A673 (cell line): ENCODE measurements around the gene TXNDC8.

Source experiments
- EZH2 ChIP-seq: fragments of 200-600 bp; sonication (generic); IDR thresholded peaks from 2 replicates; pipeline ENCODE4 v1.6.1; 2017; ENCODE audit warnings: borderline replicate concordance, low read depth, mild to moderate bottlenecking, mixed read lengths, antibody characterized with exemption, low read length; ENCODE audit not compliant: poor library complexity, severe bottlenecking
- TF ChIP-seq, protein P1 (sequence below): fragments of 300-800, 200-600 bp; sonication (generic); conservative IDR thresholded peaks from 2 replicates; pipeline ENCODE4 v1.5.1; 2017; ENCODE audit warnings: low read depth, mild to moderate bottlenecking, antibody characterized with exemption, low read length, moderate library complexity, mixed read lengths

DNA sequence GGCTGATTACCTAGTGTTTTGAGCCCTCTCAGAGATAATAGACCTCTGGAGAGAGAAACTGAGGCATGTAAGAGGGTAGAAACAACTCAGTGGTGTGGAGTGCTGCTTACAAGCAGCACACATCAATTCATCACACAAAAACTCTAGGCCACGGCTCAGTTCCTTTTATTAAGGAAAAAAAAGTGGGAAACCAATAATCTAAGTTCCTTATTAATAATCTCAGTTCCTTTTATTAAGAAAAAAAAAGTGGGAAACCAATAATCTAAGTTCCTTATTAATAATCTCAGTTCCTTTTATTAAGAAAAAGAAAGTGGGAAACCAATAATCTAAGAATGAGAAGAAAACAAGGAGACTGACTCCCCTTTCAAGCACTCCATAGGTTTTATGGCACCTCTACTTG, 28.0 kb downstream of the TXNDC8 start:
- TF ChIP-seq, protein P1, sequence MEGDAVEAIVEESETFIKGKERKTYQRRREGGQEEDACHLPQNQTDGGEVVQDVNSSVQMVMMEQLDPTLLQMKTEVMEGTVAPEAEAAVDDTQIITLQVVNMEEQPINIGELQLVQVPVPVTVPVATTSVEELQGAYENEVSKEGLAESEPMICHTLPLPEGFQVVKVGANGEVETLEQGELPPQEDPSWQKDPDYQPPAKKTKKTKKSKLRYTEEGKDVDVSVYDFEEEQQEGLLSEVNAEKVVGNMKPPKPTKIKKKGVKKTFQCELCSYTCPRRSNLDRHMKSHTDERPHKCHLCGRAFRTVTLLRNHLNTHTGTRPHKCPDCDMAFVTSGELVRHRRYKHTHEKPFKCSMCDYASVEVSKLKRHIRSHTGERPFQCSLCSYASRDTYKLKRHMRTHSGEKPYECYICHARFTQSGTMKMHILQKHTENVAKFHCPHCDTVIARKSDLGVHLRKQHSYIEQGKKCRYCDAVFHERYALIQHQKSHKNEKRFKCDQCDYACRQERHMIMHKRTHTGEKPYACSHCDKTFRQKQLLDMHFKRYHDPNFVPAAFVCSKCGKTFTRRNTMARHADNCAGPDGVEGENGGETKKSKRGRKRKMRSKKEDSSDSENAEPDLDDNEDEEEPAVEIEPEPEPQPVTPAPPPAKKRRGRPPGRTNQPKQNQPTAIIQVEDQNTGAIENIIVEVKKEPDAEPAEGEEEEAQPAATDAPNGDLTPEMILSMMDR: no peak
- TF ChIP-seq EZH2: no peak
